ENCODE measurements around the gene HOXA13.

The HOXA13 gene

GRCh38 chr7:27204851-27205322, 5.0 kb upstream of the HOXA13 start:
- H4K20me1 ChIP-seq, result peaks cover 0 to 68% (median 51%) of the 10 kb centered on the region in 11 experiments; a peak in 18 of 22 replicates
- H3K27ac ChIP-seq, result no peak overlapping the region
- no peak for TF ChIP-seq Cebpa-rat (IDR thresholded peaks at IDR 0.05)
- no peak overlapping the region for H3K9ac ChIP-seq
- no peak overlapping the region for H3K4me2 ChIP-seq
- peaks cover 14 to 34% (median 18%) of the 10 kb centered on the region in 10 experiments; a peak in 19 of 20 replicates for H3K4me1 ChIP-seq
- no peak overlapping the region for H3K4me3 ChIP-seq
- peaks cover 0 to 14% (median 9%) of the 10 kb centered on the region in 11 experiments; a peak in 11 of 22 replicates for H3K9me3 ChIP-seq (replicated peaks in 1 of 11)
- no peaks in the 10 kb centered on the region for H3K36me3 ChIP-seq
- H3K27me3 ChIP-seq, result peaks cover 99 to 100% (median 100%) of the 10 kb centered on the region in 11 experiments

- TF ChIP-seq Cebpa-rat (IDR thresholded peaks at IDR 0.05), result no peak
- no peak overlapping the region for H3K4me3 ChIP-seq
Observed at GRCh38 chr7:27203964-27204594, 4.2 kb upstream of the HOXA13 start.

GRCh38 chr7:27203365-27203953, 3.6 kb upstream of the HOXA13 start:
- Histone ChIP-seq H3K9me3 (replicated peaks in 1 of 11) (peaks cover 0 to 14% (median 9%) of the 10 kb centered on the region in 11 experiments; a peak in 11 of 22 replicates), H3K36me3 (no peaks in the 10 kb centered on the region), H3K4me3 (no peak overlapping the region), H3K4me2 (no peak overlapping the region), H3K9ac (no peak overlapping the region), H4K20me1 (peaks cover 0 to 82% (median 64%) of the 10 kb centered on the region in 11 experiments; a peak in 18 of 22 replicates), H3K27ac (no peak overlapping the region), H3K27me3 (peaks cover 100% of the 10 kb centered on the region in 11 experiments), H3K4me1 (peaks cover 22 to 45% (median 28%) of the 10 kb centered on the region in 10 experiments; a peak in 19 of 20 replicates)
- no peak for TF ChIP-seq Cebpa-rat (IDR thresholded peaks at IDR 0.05)

More at GRCh38 chr7:27203964-27204594, 4.2 kb upstream of the HOXA13 start:
- H3K9me3 ChIP-seq (replicated peaks in 1 of 11), result peaks cover 0 to 14% (median 9%) of the 10 kb centered on the region in 11 experiments; a peak in 11 of 22 replicates
- no peak overlapping the region for H3K27ac ChIP-seq
- no peaks in the 10 kb centered on the region for H3K36me3 ChIP-seq
- H3K4me2 ChIP-seq, result no peak overlapping the region
- H3K9ac ChIP-seq, result no peak overlapping the region
- peaks cover 20 to 39% (median 25%) of the 10 kb centered on the region in 10 experiments; a peak in 19 of 20 replicates for H3K4me1 ChIP-seq
- H3K27me3 ChIP-seq, result peaks cover 100% of the 10 kb centered on the region in 11 experiments
- peaks cover 0 to 76% (median 59%) of the 10 kb centered on the region in 11 experiments; a peak in 18 of 22 replicates for H4K20me1 ChIP-seq

GRCh38 chr7:27202862-27203134, 2.9 kb upstream of the HOXA13 start:
- peaks cover 22 to 44% (median 29%) of the 10 kb centered on the region in 10 experiments; a peak in 19 of 20 replicates for H3K4me1 ChIP-seq
- H3K4me3 ChIP-seq, result no peak overlapping the region
- no peaks in the 10 kb centered on the region for H3K36me3 ChIP-seq
- TF ChIP-seq Cebpa-rat (IDR thresholded peaks at IDR 0.05), result no peak
- H3K4me2 ChIP-seq, result no peak overlapping the region
- H4K20me1 ChIP-seq, result peaks cover 0 to 84% (median 71%) of the 10 kb centered on the region in 11 experiments; a peak in 19 of 22 replicates
- H3K27me3 ChIP-seq, result peaks cover 100% of the 10 kb centered on the region in 11 experiments
- H3K9me3 ChIP-seq (replicated peaks in 1 of 11), result peaks cover 0 to 14% (median 9%) of the 10 kb centered on the region in 11 experiments; a peak in 11 of 22 replicates
- no peak overlapping the region for H3K27ac ChIP-seq
- no peak overlapping the region for H3K9ac ChIP-seq

- Histone ChIP-seq H3K27ac (no peak overlapping the region), H3K27me3 (peaks cover 100% of the 10 kb centered on the region in 11 experiments), H4K20me1 (peaks cover 0 to 87% (median 75%) of the 10 kb centered on the region in 11 experiments; a peak in 19 of 22 replicates), H3K9ac (no peak overlapping the region), H3K9me3 (replicated peaks in 1 of 11) (peaks cover 0 to 14% (median 9%) of the 10 kb centered on the region in 11 experiments; a peak in 11 of 22 replicates), H3K4me3 (peak overlapping the region in 2 of 10 experiments; percentile 65 to 71; a peak in 3 of 20 replicates), H3K4me2 (peak overlapping the region in 3 of 11 experiments; percentile 93 to 98 (median 95); a peak in 5 of 22 replicates), H3K4me1 (peaks cover 22 to 41% (median 29%) of the 10 kb centered on the region in 10 experiments; a peak in 19 of 20 replicates), H3K36me3 (no peaks in the 10 kb centered on the region)
- no peak for TF ChIP-seq Cebpa-rat (IDR thresholded peaks at IDR 0.05)
Observed at GRCh38 chr7:27202018-27202861, 2.3 kb upstream of the HOXA13 start.

- Histone ChIP-seq H3K9me3 (replicated peaks in 1 of 11) (peaks cover 0 to 14% (median 9%) of the 10 kb centered on the region in 11 experiments; a peak in 11 of 22 replicates), H3K36me3 (no peaks in the 10 kb centered on the region), H3K27me3 (peaks cover 100% of the 10 kb centered on the region in 11 experiments), H3K9ac (no peak overlapping the region), H3K4me2 (peak overlapping the region; percentile 27 to 99 (median 96); a peak in 20 of 22 replicates), H3K4me1 (peaks cover 22 to 41% (median 29%) of the 10 kb centered on the region in 10 experiments; a peak in 19 of 20 replicates), H3K4me3 (peak overlapping the region in 5 of 10 experiments; percentile 65 to 74 (median 67); a peak in 6 of 20 replicates), H4K20me1 (peaks cover 0 to 90% (median 75%) of the 10 kb centered on the region in 11 experiments; a peak in 19 of 22 replicates), H3K27ac (no peak overlapping the region)
- TF ChIP-seq Cebpa-rat (IDR thresholded peaks at IDR 0.05), result no peak
Observed at GRCh38 chr7:27201580-27202017, 1.7 kb upstream of the HOXA13 start.

- peaks cover 100% of the 10 kb centered on the region in 11 experiments for H3K27me3 ChIP-seq
- 0 out of 22 replicates have a peak overlapping the region, but pooled peaks of 2 of the 11 experiments have one; percentile 48 to 55 for H3K9ac ChIP-seq
- no peaks in the 10 kb centered on the region for H3K36me3 ChIP-seq
- peaks cover 22 to 41% (median 29%) of the 10 kb centered on the region in 10 experiments; a peak in 19 of 20 replicates for H3K4me1 ChIP-seq
- no peak overlapping the region for H3K27ac ChIP-seq
- H3K9me3 ChIP-seq (replicated peaks in 1 of 11), result peaks cover 0 to 13% (median 9%) of the 10 kb centered on the region in 11 experiments; a peak in 11 of 22 replicates
- peak overlapping the region; percentile 62 to 99 (median 96) for H3K4me2 ChIP-seq
- peaks cover 0 to 91% (median 72%) of the 10 kb centered on the region in 11 experiments; a peak in 19 of 22 replicates for H4K20me1 ChIP-seq
- H3K4me3 ChIP-seq, result peak overlapping the region; percentile 45 to 74 (median 65); a peak in 19 of 20 replicates
- TF ChIP-seq Cebpa-rat (IDR thresholded peaks at IDR 0.05), result no peak
Observed at GRCh38 chr7:27200761-27201579, 1.1 kb upstream of the HOXA13 start.
